Activated T-helper 1 cell treated with Interleukin-2 at 50 U/mL for 16 hours (primary cell): ENCODE measurements around the gene FLCN.
"Not testable (repeated sequence)": the region's sequence is repeated elsewhere in the genome, so short reads cannot be mapped to it uniquely, and the experiment has no call there.

Experiments used
- DNase-seq: peaks from one replicate; pipeline ENCODE4 v3.0.0-alpha.2; 2020; ENCODE audit warnings: low read depth

The FLCN gene

GRCh38 chr17:17237026-17237799, at the start of gene FLCN:
TSS of gene FLCN (minus strand) at chr17:17237168. CDS start at chr17:17228137, 9,031 bp downstream.
- DNase-seq, result peak; percentile 83

GRCh38 chr17:17285951-17286350, 49.0 kb upstream of the FLCN start:
- no peak for DNase-seq

GRCh38 chr17:17280613-17281549, 43.9 kb upstream of the FLCN start, which contains the start of gene COPS3:
TSS of gene COPS3 (minus strand) at chr17:17281246. CDS start at chr17:17281186, 60 bp downstream.
- peak; percentile 93 for DNase-seq

GRCh38 chr17:17279316-17279715, 42.3 kb upstream of the FLCN start:
- DNase-seq, result no peak

GRCh38 chr17:17277431-17277830, 40.5 kb upstream of the FLCN start:
- not testable (repeated sequence) for DNase-seq

GRCh38 chr17:17275971-17276370, 39.0 kb upstream of the FLCN start:
- DNase-seq, result no peak

GRCh38 chr17:17269926-17270773, 33.2 kb upstream of the FLCN start:
- DNase-seq, result no peak

- no peak for DNase-seq
Measured at GRCh38 chr17:17264430-17264829, 27.5 kb upstream of the FLCN start.

- no peak for DNase-seq
Measured at GRCh38 chr17:17258998-17259397, 22.0 kb upstream of the FLCN start.

- no peak for DNase-seq
Measured at GRCh38 chr17:17258011-17258410, 21.0 kb upstream of the FLCN start.

GRCh38 chr17:17256316-17256715, 19.3 kb upstream of the FLCN start:
- DNase-seq, result no peak

- not testable (repeated sequence) for DNase-seq
Measured at GRCh38 chr17:17255689-17256088, 18.7 kb upstream of the FLCN start.

GRCh38 chr17:17254036-17254435, 17.1 kb upstream of the FLCN start:
- no peak for DNase-seq

- no peak for DNase-seq
Measured at GRCh38 chr17:17253406-17253805, 16.4 kb upstream of the FLCN start.

GRCh38 chr17:17252149-17252661, 15.2 kb upstream of the FLCN start:
- DNase-seq, result no peak

- no peak for DNase-seq
Measured at GRCh38 chr17:17246879-17247278, 9.9 kb upstream of the FLCN start.

GRCh38 chr17:17243163-17243562, 6.2 kb upstream of the FLCN start:
- no peak for DNase-seq

- DNase-seq, result no peak
Measured at GRCh38 chr17:17242246-17242645, 5.3 kb upstream of the FLCN start.

GRCh38 chr17:17241656-17242055, 4.7 kb upstream of the FLCN start:
- DNase-seq, result no peak

- DNase-seq, result no peak
Measured at GRCh38 chr17:17239832-17240231, 2.9 kb upstream of the FLCN start.

- DNase-seq, result no peak
Measured at GRCh38 chr17:17236295-17237025, 508 bp downstream of the FLCN start.
